Adrenal gland (tissue), 12 donors: ENCODE results near the gene PYURF. TPM values are rescaled to one million over a fixed set of nuclear protein-coding genes. Genes with fewer than 3 reads are reported as not detected.
A peak's percentile ranks its signal among the peaks of the same experiment; 100 is the strongest.

Source experiments
- DNase-seq, 7 donors: peaks; one replicate each; pipeline ENCODE4 v3.0.0-alpha.2; 2019 to 2020
- H3K27ac ChIP-seq, 5 donors: fragments of 200-600 bp; sonication (generic) in 4 of 5; 1 replicate in 3 of 5; 2 replicates in 2 of 5; pipeline versions ENCODE4 v1.5.1 to v1.8.0; 2016 to 2020; ENCODE audit warnings: mild to moderate bottlenecking in 1 of 5
- H3K27me3 ChIP-seq: fragments of 200-600 bp; 2 replicates; pipeline ENCODE4 v1.8.0; 2021
- H3K36me3 ChIP-seq, 2 donors: fragments of 200-600 bp; replicated peaks in 1 of 2; 1 replicate in 1 of 2; 2 replicates in 1 of 2; pipeline versions ENCODE4 v1.5.1 to v1.8.0; 2018 to 2022
- H3K4me1 ChIP-seq, 2 donors: fragments of 200-600 bp; replicated peaks in 1 of 2; 1 replicate in 1 of 2; 2 replicates in 1 of 2; pipeline versions ENCODE4 v1.5.1 to v1.8.0; 2018 to 2021
- H3K4me3 ChIP-seq, 4 donors: fragments of 200-600 bp; sonication (generic) in 3 of 4; one replicate each; pipeline ENCODE4 v1.5.1; 2016 to 2018
- H3K9me3 ChIP-seq, 3 donors: fragments of 200-600 bp; sonication (generic) in 1 of 3; replicated peaks in 1 of 3; 1 replicate in 2 of 3; 2 replicates in 1 of 3; pipeline versions ENCODE4 v1.5.1 to v1.8.0; 2016 to 2021
- CTCF ChIP-seq, 6 experiments: fragments of 450-650 bp in 4 of 6; fragments of 200-600 bp in 2 of 6; sonication (generic) in 1 of 6; IDR thresholded peaks; 1 replicate in 5 of 6; 2 replicates in 1 of 6; pipeline versions ENCODE4 v1.5.1 to v1.8.0; 2016 to 2021; ENCODE audit warnings: antibody characterized with exemption in 6 of 6, mild to moderate bottlenecking in 2 of 6, moderate library complexity in 1 of 6
- POLR2A ChIP-seq, 2 donors: fragments of 450-650 bp; IDR thresholded peaks; one replicate each; pipeline ENCODE4 v1.6.1; 2017; ENCODE audit warnings: antibody characterized with exemption in 2 of 2, mild to moderate bottlenecking in 2 of 2, moderate library complexity in 1 of 2
- WGBS, 4 donors: extraction: QIAGEN DNeasy Blood & Tissue Kit in 2 of 4; methylation state at CpG; one replicate each; pipeline versions ENCODE4 v1.1.5 to v1.1.7; 2013 to 2017; 5-methylcytosine and 5-hydroxymethylcytosine counted together
- intact Hi-C, 2 donors: fragments of 100-400 bp; cut with DNase I; formaldehyde crosslinking; loops; one replicate each; pipeline versions ENCODE4 v1.14.1 to v1.15.0; 2022 to 2023
- polyA plus RNA-seq, 3 donors: library from polyadenylated mRNA; stranded (reverse); fragments of 200-250 nt in 2 of 3; fragments of 350-450 nt in 1 of 3; fragmentation: Illumina TruSeq in 1 of 3; extraction: RNeasy Lipid Tissue Mini Kit (QIAGEN cat#74804) in 1 of 3; gene quantifications; one replicate each; pipeline ENCODE4 v1.2.3, GENCODE V29; 2013 to 2014
- total RNA-seq, 9 donors: library from RNA; depleted of rRNA in 4 of 9; stranded (reverse); fragments of >200 nt in 4 of 9; fragments of 120-200 nt in 1 of 9; fragmentation: NEBNext Ultra II Directional in 1 of 9; extraction: Animal tissue kit (Norgen Biotek cat#: 25700) in 1 of 9; gene quantifications; one replicate each; pipeline versions ENCODE4 v1.1.0 to v1.2.4, GENCODE V29; 2013 to 2023
- donor health status: healthy with polysubstance abuse.
- donor health status: Bipolar disorder and iron deficiency.
- donor health status: DM: yes; HTN: yes; CAD: no.
- donor health status: DM: no; HTN: no; CAD: no.
- donor health status: DM: no; HTN: no; CAD: no.
- donor health status: DM: yes; HTN: yes; CAD: no.

Gene PYURF
- total and polyA plus RNA-seq, 12 donors, result 69.2 to 159 (median 87.1) TPM

GRCh38 chr4:88533937-88534750 is 10.6 kb upstream of the PYURF start:
- H3K27me3 ChIP-seq, result no peaks in the 10 kb centered on the region
- DNase-seq, result no peak
- no peaks in the 10 kb centered on the region for H3K4me1 ChIP-seq
- intact Hi-C loops, result loop anchor here in 1 of 2 donors (10.0 kb wide), 1 partner anchor 121 kb away; no protein-coding TSS in a partner anchor
- H3K9me3 ChIP-seq, result no peaks in the 10 kb centered on the region
- H3K36me3 ChIP-seq, result no peaks in the 10 kb centered on the region
- WGBS, 4 donors, result 62 to 68% (median 63%) methylated on average over 4 of the region's 4 CpGs
- no peak overlapping the region for H3K27ac ChIP-seq
- TF ChIP-seq CTCF (IDR thresholded peaks at IDR 0.05) (no peak), POLR2A (IDR thresholded peaks at IDR 0.05) (no peak)
- no peak overlapping the region for H3K4me3 ChIP-seq

GRCh38 chr4:88533088-88533790 is 9.7 kb upstream of the PYURF start:
- Histone ChIP-seq H3K27ac (no peak overlapping the region), H3K4me3 (no peak overlapping the region), H3K4me1 (no peaks in the 10 kb centered on the region), H3K36me3 (no peaks in the 10 kb centered on the region), H3K9me3 (no peaks in the 10 kb centered on the region), H3K27me3 (no peaks in the 10 kb centered on the region)
- TF ChIP-seq CTCF (IDR thresholded peaks at IDR 0.05) (no peak), POLR2A (IDR thresholded peaks at IDR 0.05) (no peak)
- DNase-seq, result no peak
- intact Hi-C loops, result loop anchor here in 1 of 2 donors (10.0 kb wide), 1 partner anchor 122 kb away; no protein-coding TSS in a partner anchor
- WGBS, 4 donors, result 77 to 94% (median 86%) methylated on average over 6 of the region's 6 CpGs

GRCh38 chr4:88531549-88531948 is 8.0 kb upstream of the PYURF start:
- TF ChIP-seq CTCF (IDR thresholded peaks at IDR 0.05), result no peak
- TF ChIP-seq POLR2A (IDR thresholded peaks at IDR 0.05), result no peak

GRCh38 chr4:88528861-88529260 is 5.3 kb upstream of the PYURF start:
- intact Hi-C loops, result loop anchor here in 1 of 2 donors (5.0 kb wide), 1 partner anchor 128 kb away; no protein-coding TSS in a partner anchor
- Histone ChIP-seq H3K27ac (no peak overlapping the region), H3K4me3 (no peak overlapping the region), H3K4me1 (peaks cover 16 to 21% of the 10 kb centered on the region in 2 donors), H3K27me3 (no peaks in the 10 kb centered on the region), H3K9me3 (no peaks in the 10 kb centered on the region), H3K36me3 (no peaks in the 10 kb centered on the region)
- TF ChIP-seq POLR2A (IDR thresholded peaks at IDR 0.05) (no peak), CTCF (IDR thresholded peaks at IDR 0.05) (peak in 4 of 6 experiments; percentile 3 to 39 (median 36))
- DNase-seq, result no peak
- WGBS, 4 donors, result 72 to 87% (median 84%) methylated on average over 3 of the region's 3 CpGs

More at GRCh38 chr4:88531549-88531948, 8.0 kb upstream of the PYURF start:
- H3K27ac ChIP-seq, result no peak overlapping the region
- H3K27me3 ChIP-seq, result no peaks in the 10 kb centered on the region
- no peak for DNase-seq
- WGBS, 4 donors, result 70 to 78% (median 75%) methylated on average over 3 of the region's 3 CpGs
- no peaks in the 10 kb centered on the region for H3K36me3 ChIP-seq
- intact Hi-C loops, result loop anchor here in 1 of 2 donors (10.0 kb wide), 1 partner anchor 123 kb away; no protein-coding TSS in a partner anchor
- no peaks in the 10 kb centered on the region for H3K9me3 ChIP-seq
- peaks cover 2 to 3% of the 10 kb centered on the region in 2 donors for H3K4me1 ChIP-seq
- no peak overlapping the region for H3K4me3 ChIP-seq
